ENCODE data around the gene LRRC4C. TPM values are rescaled to one million over a fixed set of nuclear protein-coding genes. Genes with fewer than 3 reads are reported as not detected.

Gene LRRC4C
- total and polyA plus RNA-seq, 2 donors (not counting 1 experiment from before 2014, with no cell fraction given): under 0.01 to 0.02 TPM

DNA sequence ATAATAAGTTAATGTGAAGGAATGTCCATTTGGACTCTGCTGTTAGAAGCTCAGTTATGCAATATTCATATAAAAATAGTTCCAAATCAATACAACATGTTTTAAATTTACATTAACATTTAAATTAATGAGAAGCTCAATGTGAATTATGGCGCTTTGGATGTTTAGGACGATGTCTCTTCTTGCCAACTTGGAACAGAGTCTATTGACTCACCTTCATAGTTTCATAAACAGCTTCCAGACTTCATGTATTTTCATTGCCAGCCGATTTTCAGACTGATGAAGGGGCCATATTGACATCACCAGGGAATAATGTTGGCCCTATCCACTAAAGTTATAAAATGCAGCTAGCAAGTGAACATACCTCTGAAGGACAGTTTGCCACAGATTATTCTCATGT lies 1136.2 kb downstream of the LRRC4C start:
- DNase-seq (ENCODE audit: low read depth in 2 of 2): no peak
- Histone ChIP-seq H3K36me3 (ENCODE audit: control insufficient read depth, insufficient read depth, low read length) (no peaks in the 10 kb centered on the region), H2AFZ (ENCODE audit: low read length) (no peak overlapping the region)

DNA sequence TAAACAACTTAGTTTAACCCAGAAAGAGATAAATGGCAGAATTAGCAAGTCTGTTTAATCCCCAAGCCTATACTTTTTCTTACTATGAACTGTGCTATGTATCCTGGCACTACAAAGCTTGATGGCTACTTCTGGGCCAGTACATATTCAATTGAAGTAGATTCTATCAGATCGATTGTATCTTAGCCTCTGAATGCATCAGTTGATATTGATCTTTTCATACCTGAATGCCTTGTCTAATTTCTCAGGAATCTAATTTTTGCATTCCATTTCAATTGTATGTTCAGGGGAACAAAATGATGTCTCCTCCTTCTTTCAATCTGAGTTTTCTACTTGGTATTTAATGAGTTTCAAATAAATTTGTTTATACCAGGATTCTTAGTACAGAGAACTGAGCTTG lies 1137.9 kb downstream of the LRRC4C start:
- Histone ChIP-seq H3K27me3 (ENCODE audit: control insufficient read depth, insufficient read depth, low read length) (no peaks in the 10 kb centered on the region), H4K20me1 (ENCODE audit: control insufficient read depth, extremely low read depth, insufficient read depth, low read length) (no peaks in the 10 kb centered on the region), H3K4me3 (replicated peaks in 1 of 4; ENCODE audit: control extremely low read depth in 1 of 4, insufficient read depth in 1 of 4, low read depth in 3 of 4, low read length in 4 of 4) (no peak overlapping the region), H3K4me1 (ENCODE audit: control insufficient read depth, extremely low read depth, insufficient read depth, low read length) (no peaks in the 10 kb centered on the region), H3K9ac (ENCODE audit: insufficient read depth, low read length) (no peak overlapping the region), H2AFZ (ENCODE audit: low read length) (no peak overlapping the region), H3K27ac (ENCODE audit: insufficient read depth, low read length) (no peak overlapping the region), H3K79me2 (ENCODE audit: control insufficient read depth, insufficient read depth, low read length) (no peaks in the 10 kb centered on the region), H3K36me3 (ENCODE audit: control insufficient read depth, insufficient read depth, low read length) (no peaks in the 10 kb centered on the region), H3K9me3 (ENCODE audit: control insufficient read depth, insufficient read depth, low read depth, low read length) (no peaks in the 10 kb centered on the region), H3K4me2 (ENCODE audit: extremely low read depth, insufficient read depth, low read length) (no peak overlapping the region)
- TF ChIP-seq EZH2 (IDR thresholded peaks at IDR 0.05; ENCODE audit: low read length, missing control alignments): no peak
- TF ChIP-seq, protein P1, sequence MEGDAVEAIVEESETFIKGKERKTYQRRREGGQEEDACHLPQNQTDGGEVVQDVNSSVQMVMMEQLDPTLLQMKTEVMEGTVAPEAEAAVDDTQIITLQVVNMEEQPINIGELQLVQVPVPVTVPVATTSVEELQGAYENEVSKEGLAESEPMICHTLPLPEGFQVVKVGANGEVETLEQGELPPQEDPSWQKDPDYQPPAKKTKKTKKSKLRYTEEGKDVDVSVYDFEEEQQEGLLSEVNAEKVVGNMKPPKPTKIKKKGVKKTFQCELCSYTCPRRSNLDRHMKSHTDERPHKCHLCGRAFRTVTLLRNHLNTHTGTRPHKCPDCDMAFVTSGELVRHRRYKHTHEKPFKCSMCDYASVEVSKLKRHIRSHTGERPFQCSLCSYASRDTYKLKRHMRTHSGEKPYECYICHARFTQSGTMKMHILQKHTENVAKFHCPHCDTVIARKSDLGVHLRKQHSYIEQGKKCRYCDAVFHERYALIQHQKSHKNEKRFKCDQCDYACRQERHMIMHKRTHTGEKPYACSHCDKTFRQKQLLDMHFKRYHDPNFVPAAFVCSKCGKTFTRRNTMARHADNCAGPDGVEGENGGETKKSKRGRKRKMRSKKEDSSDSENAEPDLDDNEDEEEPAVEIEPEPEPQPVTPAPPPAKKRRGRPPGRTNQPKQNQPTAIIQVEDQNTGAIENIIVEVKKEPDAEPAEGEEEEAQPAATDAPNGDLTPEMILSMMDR (conservative IDR thresholded peaks at IDR 0.05 in 1 of 2, IDR thresholded peaks at IDR 0.05 in 1 of 2; ENCODE audit: low read depth in 1 of 2, low read length in 2 of 2): no peak
- DNase-seq (ENCODE audit: low read depth in 2 of 2): no peak

More for the DNA sequence above, 1136.2 kb downstream of the LRRC4C start:
- Histone ChIP-seq H4K20me1 (ENCODE audit: control insufficient read depth, extremely low read depth, insufficient read depth, low read length) (no peaks in the 10 kb centered on the region), H3K27me3 (ENCODE audit: control insufficient read depth, insufficient read depth, low read length) (no peaks in the 10 kb centered on the region), H3K4me2 (ENCODE audit: extremely low read depth, insufficient read depth, low read length) (no peak overlapping the region), H3K4me3 (replicated peaks in 1 of 4; ENCODE audit: control extremely low read depth in 1 of 4, insufficient read depth in 1 of 4, low read depth in 3 of 4, low read length in 4 of 4) (no peak overlapping the region), H3K4me1 (ENCODE audit: control insufficient read depth, extremely low read depth, insufficient read depth, low read length) (no peaks in the 10 kb centered on the region), H3K79me2 (ENCODE audit: control insufficient read depth, insufficient read depth, low read length) (no peaks in the 10 kb centered on the region), H3K9ac (ENCODE audit: insufficient read depth, low read length) (no peak overlapping the region), H3K27ac (ENCODE audit: insufficient read depth, low read length) (no peak overlapping the region), H3K9me3 (ENCODE audit: control insufficient read depth, insufficient read depth, low read depth, low read length) (no peaks in the 10 kb centered on the region)
- TF ChIP-seq, protein P1 (conservative IDR thresholded peaks at IDR 0.05 in 1 of 2, IDR thresholded peaks at IDR 0.05 in 1 of 2; ENCODE audit: low read depth in 1 of 2, low read length in 2 of 2): no peak
- TF ChIP-seq EZH2 (IDR thresholded peaks at IDR 0.05; ENCODE audit: low read length, missing control alignments): no peak

DNA sequence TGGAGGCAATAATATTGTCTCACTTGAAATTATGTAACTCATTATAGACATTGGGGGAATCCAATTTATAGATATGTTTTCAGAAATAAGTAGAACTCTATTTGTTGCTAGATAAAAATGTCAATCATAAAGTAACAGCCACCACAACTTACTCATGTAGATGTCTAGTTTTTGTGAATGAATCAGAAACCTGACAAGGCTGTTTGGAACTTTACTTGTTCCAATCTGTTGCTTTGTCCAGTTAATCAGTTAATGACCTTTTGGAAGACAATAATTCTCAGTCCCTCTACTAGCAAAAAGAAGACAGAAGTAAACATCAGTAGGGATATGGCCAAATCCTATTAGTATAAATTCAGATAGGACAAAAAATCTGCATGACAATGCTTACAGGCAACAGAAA lies 1143.3 kb downstream of the LRRC4C start:
- no peaks in the 10 kb centered on the region for H3K9me3 ChIP-seq (ENCODE audit: control insufficient read depth, insufficient read depth, low read depth, low read length)
- H4K20me1 ChIP-seq (ENCODE audit: control insufficient read depth, extremely low read depth, insufficient read depth, low read length): no peaks in the 10 kb centered on the region
- no peak overlapping the region for H3K4me3 ChIP-seq (replicated peaks in 1 of 4; ENCODE audit: control extremely low read depth in 1 of 4, insufficient read depth in 1 of 4, low read depth in 3 of 4, low read length in 4 of 4)
- H3K36me3 ChIP-seq (ENCODE audit: control insufficient read depth, insufficient read depth, low read length): no peaks in the 10 kb centered on the region
- H3K9ac ChIP-seq (ENCODE audit: insufficient read depth, low read length): no peak overlapping the region
- TF ChIP-seq, protein P1 (conservative IDR thresholded peaks at IDR 0.05 in 1 of 2, IDR thresholded peaks at IDR 0.05 in 1 of 2; ENCODE audit: low read depth in 1 of 2, low read length in 2 of 2): no peak
- no peak for TF ChIP-seq EZH2 (IDR thresholded peaks at IDR 0.05; ENCODE audit: low read length, missing control alignments)
- no peak overlapping the region for H2AFZ ChIP-seq (ENCODE audit: low read length)
- no peak overlapping the region for H3K4me2 ChIP-seq (ENCODE audit: extremely low read depth, insufficient read depth, low read length)
- no peaks in the 10 kb centered on the region for H3K79me2 ChIP-seq (ENCODE audit: control insufficient read depth, insufficient read depth, low read length)
- no peaks in the 10 kb centered on the region for H3K4me1 ChIP-seq (ENCODE audit: control insufficient read depth, extremely low read depth, insufficient read depth, low read length)
- no peak overlapping the region for H3K27ac ChIP-seq (ENCODE audit: insufficient read depth, low read length)
- no peak for DNase-seq (ENCODE audit: low read depth in 2 of 2)
- H3K27me3 ChIP-seq (ENCODE audit: control insufficient read depth, insufficient read depth, low read length): no peaks in the 10 kb centered on the region

All from fibroblast of lung (primary cell).